HG03565 (cell line): ENCODE results near the gene SLC44A4.
"Not testable (repeated sequence)": the region's sequence is repeated elsewhere in the genome, so short reads cannot be mapped to it uniquely, and the experiment has no call there.

Experiments
- ATAC-seq: cut with Tn5 transposase; IDR thresholded peaks from one replicate; pipeline ENCODE4 v1.9.1; 2021; ENCODE audit warnings: mild to moderate bottlenecking, moderate library complexity; ENCODE audit not compliant: unreplicated experiment

SLC44A4 gene

DNA sequence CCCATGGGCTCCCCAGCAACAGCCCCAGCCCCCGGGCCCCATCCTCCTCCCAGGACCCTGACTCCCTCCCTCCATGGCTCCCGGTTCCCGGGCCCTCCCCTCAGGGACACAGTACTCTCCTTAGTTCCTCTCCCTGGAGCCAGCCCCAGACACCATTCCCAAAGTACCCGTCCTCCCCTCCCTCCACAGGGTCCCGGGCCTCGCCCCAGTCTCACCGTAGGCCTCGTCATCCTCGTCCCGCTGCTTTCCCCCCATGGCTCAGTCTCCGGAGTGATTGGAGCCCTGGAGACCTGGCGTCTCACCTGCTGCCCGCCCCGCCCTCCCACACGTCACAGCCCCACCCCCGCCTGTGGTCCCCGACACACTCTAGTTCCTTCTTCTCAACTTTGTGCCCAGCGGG is at the start of gene SLC44A4:
TSS of gene SLC44A4 (minus strand) at position 272 of the 400 bp plus-strand sequence. CDS start at position 255, 17 bp downstream.
- no peak for ATAC-seq

DNA sequence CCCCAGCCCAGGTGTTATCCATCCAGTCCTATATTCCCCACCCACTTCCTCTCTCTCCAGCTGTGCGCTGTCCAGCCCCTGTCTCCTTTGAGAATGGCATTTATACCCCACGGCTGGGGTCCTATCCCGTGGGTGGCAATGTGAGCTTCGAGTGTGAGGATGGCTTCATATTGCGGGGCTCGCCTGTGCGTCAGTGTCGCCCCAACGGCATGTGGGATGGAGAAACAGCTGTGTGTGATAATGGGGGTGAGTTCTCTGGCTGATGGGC is 49.8 kb upstream of the SLC44A4 start:
- no peak for ATAC-seq

GRCh38 chr6:31927863-31928671 is 49.3 kb upstream of the SLC44A4 start:
- ATAC-seq = no peak

DNA sequence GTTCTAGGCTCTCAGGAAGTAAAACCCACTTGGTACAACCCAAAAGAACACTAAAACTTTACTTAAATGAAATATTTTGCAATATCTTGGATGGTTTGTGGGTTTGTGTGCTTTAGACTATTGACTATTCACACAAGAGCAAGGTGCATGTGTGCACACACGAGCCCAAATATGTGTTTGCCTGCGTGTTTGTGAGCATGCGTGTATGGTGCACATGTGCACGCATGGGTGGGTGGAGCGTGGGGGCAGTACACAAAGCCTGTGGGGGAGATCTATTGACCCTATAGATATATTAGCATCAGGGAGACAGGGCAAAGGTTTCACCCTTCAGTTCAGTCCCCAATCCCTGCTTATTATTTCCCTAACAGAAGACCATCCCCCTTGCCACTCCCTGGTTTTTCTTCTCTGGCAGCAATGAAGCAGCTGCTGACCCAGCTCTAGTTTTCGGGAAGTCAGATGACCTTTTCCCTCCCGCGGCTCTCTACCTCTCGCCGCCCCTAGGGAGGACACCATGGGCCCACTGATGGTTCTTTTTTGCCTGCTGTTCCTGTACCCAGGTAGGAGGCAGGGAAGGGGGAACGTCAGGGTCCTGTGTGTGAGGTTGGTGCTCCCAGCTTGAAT is 48.6 kb upstream of the SLC44A4 start, which contains the start of gene C2:
TSS of gene C2 (plus strand) at position 476 of the 621 bp plus-strand sequence. CDS start at position 512, 36 bp downstream.
- ATAC-seq = no peak

- no peak for ATAC-seq
Observed at GRCh38 chr6:31922942-31923341, 44.1 kb upstream of the SLC44A4 start.

DNA sequence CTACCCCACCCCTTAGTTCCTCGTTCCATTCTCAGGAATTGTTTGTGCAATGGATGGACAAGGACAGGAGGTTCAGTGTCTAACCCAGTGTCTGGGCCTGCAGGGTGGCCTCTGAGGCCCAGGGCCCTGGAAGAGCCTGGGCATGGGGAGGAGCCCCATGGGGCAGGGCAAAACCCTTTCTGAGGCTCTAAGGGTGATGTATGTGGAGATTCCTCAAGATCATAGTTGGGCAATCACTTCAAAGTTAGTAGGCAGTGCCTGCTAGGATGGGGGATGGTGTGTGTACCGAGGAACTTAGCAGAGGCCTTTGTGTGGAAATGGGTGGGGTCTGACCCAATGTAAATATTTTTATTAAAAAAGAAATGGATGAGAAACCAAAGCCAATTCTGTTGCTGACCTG is 42.0 kb upstream of the SLC44A4 start:
- ATAC-seq = no peak

GRCh38 chr6:31919624-31920303 is 41.0 kb upstream of the SLC44A4 start:
- no peak for ATAC-seq

GRCh38 chr6:31918069-31918720 is 39.4 kb upstream of the SLC44A4 start:
- no peak for ATAC-seq

DNA sequence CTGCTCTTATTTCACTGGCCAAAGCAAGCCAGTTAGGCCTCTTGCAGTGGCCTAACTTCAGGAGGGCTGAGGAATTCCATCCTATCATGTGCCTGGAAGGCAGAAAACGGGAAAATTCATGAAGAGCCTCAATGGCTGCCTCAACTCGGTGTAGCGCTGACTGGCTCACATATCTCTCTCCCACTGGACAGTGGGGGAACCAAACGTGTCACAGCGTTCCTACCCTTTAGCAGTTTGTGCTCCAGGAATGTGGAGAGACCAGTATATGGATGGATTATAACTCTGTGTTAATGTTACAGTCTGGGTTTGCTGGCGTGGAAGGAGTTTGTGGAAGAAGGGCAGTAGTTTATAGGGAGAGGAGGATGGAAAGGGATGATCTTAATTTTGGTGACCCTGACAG is 37.0 kb upstream of the SLC44A4 start:
- ATAC-seq = no peak

- ATAC-seq = no peak
Observed at GRCh38 chr6:31915351-31915750, 36.6 kb upstream of the SLC44A4 start.

GRCh38 chr6:31911826-31912585 is 33.2 kb upstream of the SLC44A4 start:
- no peak for ATAC-seq

DNA sequence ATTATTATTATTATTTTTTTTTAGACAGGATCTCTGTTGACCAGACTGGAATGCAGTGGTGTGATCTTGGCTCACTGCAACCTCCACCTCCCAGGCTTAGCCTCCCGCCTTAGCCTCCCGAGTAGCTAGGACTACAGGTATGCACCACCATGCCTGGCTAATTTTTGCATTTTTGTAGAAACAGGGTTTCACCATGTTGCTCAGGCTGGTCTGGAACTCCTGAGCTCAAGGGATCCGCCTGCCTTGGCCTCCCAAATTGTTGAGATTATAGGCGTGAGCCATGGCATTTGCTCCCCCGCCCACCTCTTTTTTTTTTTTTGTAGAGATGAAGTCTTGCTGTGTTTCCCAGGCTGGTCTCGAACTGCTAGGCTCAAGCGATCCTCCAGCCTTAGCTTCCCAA is 30.5 kb upstream of the SLC44A4 start:
- not testable (repeated sequence) for ATAC-seq

DNA sequence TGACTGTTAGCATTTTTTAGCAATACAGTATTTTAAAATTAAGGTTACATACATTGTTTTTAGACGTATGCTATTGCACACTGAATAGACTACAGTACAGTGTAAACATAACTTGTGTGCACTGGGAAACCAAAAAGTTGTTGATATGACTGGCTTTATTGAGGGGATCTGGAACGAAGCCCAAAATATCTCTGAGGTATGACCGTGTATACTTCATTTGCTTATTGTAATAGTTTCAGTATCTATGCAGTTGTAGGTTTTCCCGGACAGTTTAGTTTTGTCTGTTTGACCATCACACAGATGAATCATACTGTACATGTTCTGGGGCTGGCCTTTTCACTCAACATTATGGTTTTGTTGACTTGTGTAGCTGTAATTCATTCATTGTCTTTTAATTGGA is 30.0 kb upstream of the SLC44A4 start:
- ATAC-seq = peak; percentile 80

GRCh38 chr6:31908255-31908654 is 29.5 kb upstream of the SLC44A4 start:
- ATAC-seq = not testable (repeated sequence)

- ATAC-seq = no peak
Observed at GRCh38 chr6:31907158-31907813, 28.5 kb upstream of the SLC44A4 start.

- ATAC-seq = not testable (repeated sequence)
Observed at GRCh38 chr6:31906727-31907126, 27.9 kb upstream of the SLC44A4 start.

- ATAC-seq = no peak
Observed at GRCh38 chr6:31906122-31906521, 27.3 kb upstream of the SLC44A4 start.

- no peak for ATAC-seq
Observed at GRCh38 chr6:31905041-31905440, 26.2 kb upstream of the SLC44A4 start.

GRCh38 chr6:31903957-31904356 is 25.2 kb upstream of the SLC44A4 start:
- ATAC-seq = no peak

GRCh38 chr6:31901953-31902643 is 23.3 kb upstream of the SLC44A4 start, which contains the start of gene ZBTB12:
Gene ZBTB12 (minus strand): TSS chr6:31902086. CDS start chr6:31901305, 781 bp downstream.
- peak; percentile 35 for ATAC-seq
